ENCODE measurements around the gene FLT3LG. TPM values are rescaled to one million over a fixed set of nuclear protein-coding genes. Genes with fewer than 3 reads are reported as not detected.
A peak's percentile ranks its signal among the peaks of the same experiment; 100 is the strongest.

FLT3LG gene
- total and polyA plus RNA-seq, 9 of the 15 experiments (the other 6 are each of a cell fraction or from before 2014, with no cell fraction given): 0.31 to 6.4 (median 1.1) TPM

DNA sequence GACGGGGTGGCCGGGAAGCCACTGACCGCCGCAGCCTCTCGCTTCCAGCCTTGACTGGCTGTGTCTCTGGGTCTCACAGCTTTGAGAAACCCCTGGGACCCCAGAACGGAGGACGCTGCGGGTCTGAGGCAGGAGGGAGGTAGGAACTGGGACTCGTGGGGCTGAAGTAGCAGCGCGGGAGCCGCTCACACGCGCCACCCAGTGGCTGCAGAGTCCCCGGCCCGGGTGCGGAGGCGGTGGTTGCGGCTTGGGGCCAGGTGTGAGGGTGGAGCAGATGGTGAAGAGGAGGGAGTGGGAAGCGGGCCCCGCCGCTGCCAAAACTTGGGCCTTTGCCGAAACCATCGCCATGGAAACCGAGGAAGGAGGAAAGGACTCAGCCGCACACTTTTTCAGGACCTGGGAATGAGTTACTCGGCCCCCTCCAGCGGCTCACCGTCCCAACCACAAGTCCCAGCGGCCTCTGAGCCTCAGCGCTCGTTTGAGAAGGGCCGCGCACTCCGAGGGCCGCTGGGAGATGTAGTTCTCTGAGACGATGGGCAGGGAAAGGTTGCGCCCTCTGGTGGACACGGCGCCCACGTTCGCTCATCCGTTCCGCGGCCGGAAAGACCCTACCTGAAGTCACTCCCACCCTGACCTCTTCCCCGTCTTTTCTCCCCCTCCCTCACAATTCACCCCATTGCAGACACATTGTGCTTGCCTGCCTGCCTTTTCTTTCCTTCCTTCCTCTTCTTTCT is 30.5 kb upstream of the FLT3LG start (continued):
- TF ChIP-seq, protein P1, sequence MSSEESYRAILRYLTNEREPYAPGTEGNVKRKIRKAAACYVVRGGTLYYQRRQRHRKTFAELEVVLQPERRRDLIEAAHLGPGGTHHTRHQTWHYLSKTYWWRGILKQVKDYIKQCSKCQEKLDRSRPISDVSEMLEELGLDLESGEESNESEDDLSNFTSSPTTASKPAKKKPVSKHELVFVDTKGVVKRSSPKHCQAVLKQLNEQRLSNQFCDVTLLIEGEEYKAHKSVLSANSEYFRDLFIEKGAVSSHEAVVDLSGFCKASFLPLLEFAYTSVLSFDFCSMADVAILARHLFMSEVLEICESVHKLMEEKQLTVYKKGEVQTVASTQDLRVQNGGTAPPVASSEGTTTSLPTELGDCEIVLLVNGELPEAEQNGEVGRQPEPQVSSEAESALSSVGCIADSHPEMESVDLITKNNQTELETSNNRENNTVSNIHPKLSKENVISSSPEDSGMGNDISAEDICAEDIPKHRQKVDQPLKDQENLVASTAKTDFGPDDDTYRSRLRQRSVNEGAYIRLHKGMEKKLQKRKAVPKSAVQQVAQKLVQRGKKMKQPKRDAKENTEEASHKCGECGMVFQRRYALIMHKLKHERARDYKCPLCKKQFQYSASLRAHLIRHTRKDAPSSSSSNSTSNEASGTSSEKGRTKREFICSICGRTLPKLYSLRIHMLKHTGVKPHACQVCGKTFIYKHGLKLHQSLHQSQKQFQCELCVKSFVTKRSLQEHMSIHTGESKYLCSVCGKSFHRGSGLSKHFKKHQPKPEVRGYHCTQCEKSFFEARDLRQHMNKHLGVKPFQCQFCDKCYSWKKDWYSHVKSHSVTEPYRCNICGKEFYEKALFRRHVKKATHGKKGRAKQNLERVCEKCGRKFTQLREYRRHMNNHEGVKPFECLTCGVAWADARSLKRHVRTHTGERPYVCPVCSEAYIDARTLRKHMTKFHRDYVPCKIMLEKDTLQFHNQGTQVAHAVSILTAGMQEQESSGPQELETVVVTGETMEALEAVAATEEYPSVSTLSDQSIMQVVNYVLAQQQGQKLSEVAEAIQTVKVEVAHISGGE (CRISPR knock-in tag; IDR thresholded peaks at IDR 0.05): peak in 1 of 3 experiments; percentile 88; a peak in 2 of 6 replicates
- TF ChIP-seq RBM22 (IDR thresholded peaks at IDR 0.05; ENCODE audit: low read depth, low read length, poor library complexity, severe bottlenecking): peak; percentile 83
- TF ChIP-seq, protein P2, sequence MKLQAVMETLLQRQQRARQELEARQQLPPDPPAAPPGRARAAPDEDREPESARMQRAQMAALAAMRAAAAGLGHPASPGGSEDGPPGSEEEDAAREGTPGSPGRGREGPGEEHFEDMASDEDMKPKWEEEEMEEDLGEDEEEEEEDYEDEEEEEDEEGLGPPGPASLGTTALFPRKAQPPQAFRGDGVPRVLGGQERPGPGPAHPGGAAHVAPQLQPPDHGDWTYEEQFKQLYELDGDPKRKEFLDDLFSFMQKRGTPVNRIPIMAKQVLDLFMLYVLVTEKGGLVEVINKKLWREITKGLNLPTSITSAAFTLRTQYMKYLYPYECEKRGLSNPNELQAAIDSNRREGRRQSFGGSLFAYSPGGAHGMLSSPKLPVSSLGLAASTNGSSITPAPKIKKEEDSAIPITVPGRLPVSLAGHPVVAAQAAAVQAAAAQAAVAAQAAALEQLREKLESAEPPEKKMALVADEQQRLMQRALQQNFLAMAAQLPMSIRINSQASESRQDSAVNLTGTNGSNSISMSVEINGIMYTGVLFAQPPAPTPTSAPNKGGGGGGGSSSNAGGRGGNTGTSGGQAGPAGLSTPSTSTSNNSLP (IDR thresholded peaks at IDR 0.05; ENCODE audit: borderline replicate concordance, low read depth, low read length): no peak
- TF ChIP-seq, protein P3, sequence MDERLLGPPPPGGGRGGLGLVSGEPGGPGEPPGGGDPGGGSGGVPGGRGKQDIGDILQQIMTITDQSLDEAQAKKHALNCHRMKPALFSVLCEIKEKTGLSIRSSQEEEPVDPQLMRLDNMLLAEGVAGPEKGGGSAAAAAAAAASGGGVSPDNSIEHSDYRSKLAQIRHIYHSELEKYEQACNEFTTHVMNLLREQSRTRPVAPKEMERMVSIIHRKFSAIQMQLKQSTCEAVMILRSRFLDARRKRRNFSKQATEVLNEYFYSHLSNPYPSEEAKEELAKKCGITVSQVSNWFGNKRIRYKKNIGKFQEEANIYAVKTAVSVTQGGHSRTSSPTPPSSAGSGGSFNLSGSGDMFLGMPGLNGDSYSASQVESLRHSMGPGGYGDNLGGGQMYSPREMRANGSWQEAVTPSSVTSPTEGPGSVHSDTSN (CRISPR knock-in tag; IDR thresholded peaks at IDR 0.05; ENCODE audit: low read depth): no peak
- TF ChIP-seq, protein P3 (tag; conservative IDR thresholded peaks at IDR 0.05; ENCODE audit: low read depth): no peak
- TF ChIP-seq NR2C1 (IDR thresholded peaks at IDR 0.05): peak; percentile 70
- TF ChIP-seq NR2C1 (tag; IDR thresholded peaks at IDR 0.05): peak; percentile 83
- TF ChIP-seq TCFL5 (CRISPR knock-in tag; conservative IDR thresholded peaks at IDR 0.05): no peak
- TF ChIP-seq ZNF76 (CRISPR knock-in tag; IDR thresholded peaks at IDR 0.05; ENCODE audit: borderline replicate concordance): 0 out of 2 replicates have a peak, but pooled peaks have one; percentile 21
- TF ChIP-seq ZNF282 (CRISPR knock-in tag; IDR thresholded peaks at IDR 0.05): peak; percentile 68; the same call in 1 of the 2 replicates
- TF ChIP-seq HNRNPLL (IDR thresholded peaks at IDR 0.05; ENCODE audit: low read depth, low read length, poor library complexity, severe bottlenecking): no peak
- TF ChIP-seq ZNF175 (CRISPR knock-in tag; IDR thresholded peaks at IDR 0.05; ENCODE audit: low read depth): peak; percentile 90; the same call in 1 of the 2 replicates
- peak; percentile 51; the same call in 1 of the 2 replicates for TF ChIP-seq KLF13 (tag; IDR thresholded peaks at IDR 0.05; ENCODE audit: borderline replicate concordance, low read depth)
- TF ChIP-seq RUNX1 (IDR thresholded peaks at IDR 0.05; ENCODE audit: low read depth): no peak
- TF ChIP-seq, protein P4, sequence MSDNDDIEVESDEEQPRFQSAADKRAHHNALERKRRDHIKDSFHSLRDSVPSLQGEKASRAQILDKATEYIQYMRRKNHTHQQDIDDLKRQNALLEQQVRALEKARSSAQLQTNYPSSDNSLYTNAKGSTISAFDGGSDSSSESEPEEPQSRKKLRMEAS (CRISPR knock-in tag; IDR thresholded peaks at IDR 0.05): peak; percentile 84
- no peak for TF ChIP-seq TRIM24 (IDR thresholded peaks at IDR 0.05)
- no peak for TF ChIP-seq SP2 (IDR thresholded peaks at IDR 0.05; ENCODE audit: extremely low read depth, low read depth, low read length, poor library complexity, severe bottlenecking)
